Thyroid gland (tissue), 4 donors: ENCODE measurements around the gene GNG13.
"Not testable (repeated sequence)": the region's sequence is repeated elsewhere in the genome, so short reads cannot be mapped to it uniquely, and the experiment has no call there.

Source experiments
- POLR2A ChIP-seq, 2 donors: fragments of 450-650 bp; IDR thresholded peaks; one replicate each; pipeline ENCODE4 v1.6.1; 2017; ENCODE audit warnings: antibody characterized with exemption in 2 of 2, mild to moderate bottlenecking in 2 of 2, moderate library complexity in 1 of 2
- TF ChIP-seq, protein P1 (sequence below), 6 experiments: fragments of 200-600 bp in 3 of 6; fragments of 450-650 bp in 3 of 6; sonication (generic) in 3 of 6; IDR thresholded peaks; one replicate each; pipeline ENCODE4 v1.5.1; 2016 to 2019; ENCODE audit warnings: antibody characterized with exemption in 6 of 6, mild to moderate bottlenecking in 2 of 6, inconsistent platforms in 1 of 6, moderate library complexity in 1 of 6

DNA sequence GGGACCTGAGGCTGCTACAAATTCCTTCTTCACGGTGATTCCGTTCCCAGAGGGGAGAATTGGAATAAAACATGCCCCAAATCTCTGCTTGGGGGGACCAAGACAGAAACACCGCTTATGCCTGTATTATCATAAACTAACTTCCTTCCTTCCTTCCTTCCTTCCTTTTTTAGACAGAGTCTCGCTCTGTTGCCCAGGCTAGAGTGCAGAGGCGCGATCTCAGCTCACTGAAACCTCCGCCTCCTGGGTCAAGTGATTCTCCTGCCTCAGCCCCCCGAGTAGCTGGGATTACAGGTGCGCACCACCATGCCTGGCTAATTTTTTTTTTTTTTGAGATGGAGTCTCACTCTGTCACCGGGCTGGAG is 19.5 kb upstream of the GNG13 start:
- not testable (repeated sequence) for TF ChIP-seq POLR2A (IDR thresholded peaks at IDR 0.05)
- TF ChIP-seq, protein P1, sequence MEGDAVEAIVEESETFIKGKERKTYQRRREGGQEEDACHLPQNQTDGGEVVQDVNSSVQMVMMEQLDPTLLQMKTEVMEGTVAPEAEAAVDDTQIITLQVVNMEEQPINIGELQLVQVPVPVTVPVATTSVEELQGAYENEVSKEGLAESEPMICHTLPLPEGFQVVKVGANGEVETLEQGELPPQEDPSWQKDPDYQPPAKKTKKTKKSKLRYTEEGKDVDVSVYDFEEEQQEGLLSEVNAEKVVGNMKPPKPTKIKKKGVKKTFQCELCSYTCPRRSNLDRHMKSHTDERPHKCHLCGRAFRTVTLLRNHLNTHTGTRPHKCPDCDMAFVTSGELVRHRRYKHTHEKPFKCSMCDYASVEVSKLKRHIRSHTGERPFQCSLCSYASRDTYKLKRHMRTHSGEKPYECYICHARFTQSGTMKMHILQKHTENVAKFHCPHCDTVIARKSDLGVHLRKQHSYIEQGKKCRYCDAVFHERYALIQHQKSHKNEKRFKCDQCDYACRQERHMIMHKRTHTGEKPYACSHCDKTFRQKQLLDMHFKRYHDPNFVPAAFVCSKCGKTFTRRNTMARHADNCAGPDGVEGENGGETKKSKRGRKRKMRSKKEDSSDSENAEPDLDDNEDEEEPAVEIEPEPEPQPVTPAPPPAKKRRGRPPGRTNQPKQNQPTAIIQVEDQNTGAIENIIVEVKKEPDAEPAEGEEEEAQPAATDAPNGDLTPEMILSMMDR (IDR thresholded peaks at IDR 0.05): not testable (repeated sequence)
